Endothelial cell (in vitro differentiated cells): Measurements from ENCODE around the gene B9D2. TPM values are rescaled to one million over a fixed set of nuclear protein-coding genes. Genes with fewer than 3 reads are reported as not detected.

Experiments used
- DNase-seq: peaks from one replicate; pipeline ENCODE4 v3.0.0; 2021; ENCODE audit warnings: low spot score
- H3K27ac Mint-ChIP-seq: one replicate; pipeline ENCODE4 v1.8.0; 2021; ENCODE audit warnings: mixed read lengths, inconsistent platforms; ENCODE audit not compliant: unreplicated experiment
- H3K27me3 Mint-ChIP-seq: one replicate; pipeline ENCODE4 v1.8.0; 2021; ENCODE audit warnings: mild to moderate bottlenecking, moderate library complexity, mixed read lengths, inconsistent platforms; ENCODE audit not compliant: unreplicated experiment
- H3K36me3 Mint-ChIP-seq: one replicate; pipeline ENCODE4 v1.8.0; 2021; ENCODE audit warnings: mild to moderate bottlenecking, low read depth, mixed read lengths, inconsistent platforms; ENCODE audit not compliant: unreplicated experiment
- H3K4me1 Mint-ChIP-seq: one replicate; pipeline ENCODE4 v1.8.0; 2021; ENCODE audit warnings: mild to moderate bottlenecking, mixed read lengths, inconsistent platforms; ENCODE audit not compliant: unreplicated experiment
- H3K4me3 Mint-ChIP-seq: one replicate; pipeline ENCODE4 v1.8.0; 2021; ENCODE audit warnings: mild to moderate bottlenecking, mixed read lengths, inconsistent platforms; ENCODE audit not compliant: unreplicated experiment
- H3K9me3 Mint-ChIP-seq: one replicate; pipeline ENCODE4 v1.8.0; 2021; ENCODE audit warnings: mixed read lengths, inconsistent platforms; ENCODE audit not compliant: unreplicated experiment
- total RNA-seq: library from RNA; stranded (reverse); fragmentation: NEBNext Ultra II Directional; extraction: Animal tissue kit (Norgen Biotek cat#: 25700); gene quantifications from one replicate; pipeline ENCODE4 v1.2.1, GENCODE V29; 2021; ENCODE audit not compliant: unreplicated experiment
- TF ChIP-seq, protein P1 (sequence below): fragments of 200-600 bp; sonication (generic); IDR thresholded peaks from one replicate; pipeline ENCODE4 v1.5.0; 2021; ENCODE audit warnings: antibody characterized with exemption; ENCODE audit not compliant: unreplicated experiment

B9D2 gene
- total RNA-seq, 1 donor from 2014 or later = 6.8 TPM

GRCh38 chr19:41353466-41354342 is 10.2 kb downstream of the B9D2 start, which contains the start of gene TGFB1:
TSS of gene TGFB1 (minus strand) at chr19:41353922. CDS start at chr19:41353044, 878 bp downstream.
- peaks cover 4% of the 10 kb centered on the region for H3K9me3 Mint-ChIP-seq
- H3K27ac Mint-ChIP-seq = peak within 1 kb of the TSS; percentile 89
- peaks cover 21% of the 10 kb centered on the region for H3K36me3 Mint-ChIP-seq
- peaks cover 38% of the 10 kb centered on the region for H3K4me1 Mint-ChIP-seq
- DNase-seq = peak; percentile 85
- TF ChIP-seq, protein P1, sequence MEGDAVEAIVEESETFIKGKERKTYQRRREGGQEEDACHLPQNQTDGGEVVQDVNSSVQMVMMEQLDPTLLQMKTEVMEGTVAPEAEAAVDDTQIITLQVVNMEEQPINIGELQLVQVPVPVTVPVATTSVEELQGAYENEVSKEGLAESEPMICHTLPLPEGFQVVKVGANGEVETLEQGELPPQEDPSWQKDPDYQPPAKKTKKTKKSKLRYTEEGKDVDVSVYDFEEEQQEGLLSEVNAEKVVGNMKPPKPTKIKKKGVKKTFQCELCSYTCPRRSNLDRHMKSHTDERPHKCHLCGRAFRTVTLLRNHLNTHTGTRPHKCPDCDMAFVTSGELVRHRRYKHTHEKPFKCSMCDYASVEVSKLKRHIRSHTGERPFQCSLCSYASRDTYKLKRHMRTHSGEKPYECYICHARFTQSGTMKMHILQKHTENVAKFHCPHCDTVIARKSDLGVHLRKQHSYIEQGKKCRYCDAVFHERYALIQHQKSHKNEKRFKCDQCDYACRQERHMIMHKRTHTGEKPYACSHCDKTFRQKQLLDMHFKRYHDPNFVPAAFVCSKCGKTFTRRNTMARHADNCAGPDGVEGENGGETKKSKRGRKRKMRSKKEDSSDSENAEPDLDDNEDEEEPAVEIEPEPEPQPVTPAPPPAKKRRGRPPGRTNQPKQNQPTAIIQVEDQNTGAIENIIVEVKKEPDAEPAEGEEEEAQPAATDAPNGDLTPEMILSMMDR = peak; percentile 89
- peak within 1 kb of the TSS; percentile 100 for H3K4me3 Mint-ChIP-seq
- peaks cover 23% of the 10 kb centered on the region for H3K27me3 Mint-ChIP-seq

- H3K36me3 Mint-ChIP-seq = peaks cover 25% of the 10 kb centered on the region
- TF ChIP-seq, protein P1 = peak; percentile 61
- DNase-seq = peak; percentile 75
- peaks cover 38% of the 10 kb centered on the region for H3K4me1 Mint-ChIP-seq
- peak overlapping the region; percentile 100 for H3K4me3 Mint-ChIP-seq
- peak overlapping the region; percentile 89 for H3K27ac Mint-ChIP-seq
- peaks cover 4% of the 10 kb centered on the region for H3K9me3 Mint-ChIP-seq
- peaks cover 22% of the 10 kb centered on the region for H3K27me3 Mint-ChIP-seq
Observed at GRCh38 chr19:41352609-41353465, 11.1 kb downstream of the B9D2 start.

GRCh38 chr19:41352279-41352608 is 11.7 kb downstream of the B9D2 start:
- TF ChIP-seq, protein P1 = no peak
- Mint-ChIP-seq H3K27ac (peak overlapping the region; percentile 88), H3K27me3 (peaks cover 22% of the 10 kb centered on the region), H3K4me3 (peak overlapping the region; percentile 100), H3K4me1 (peaks cover 36% of the 10 kb centered on the region), H3K9me3 (peaks cover 4% of the 10 kb centered on the region), H3K36me3 (peaks cover 25% of the 10 kb centered on the region)
- DNase-seq = no peak

GRCh38 chr19:41351339-41352245 is 12.4 kb downstream of the B9D2 start:
- peak overlapping the region; percentile 100 for H3K4me3 Mint-ChIP-seq
- H3K9me3 Mint-ChIP-seq = peaks cover 4% of the 10 kb centered on the region
- H3K36me3 Mint-ChIP-seq = peaks cover 25% of the 10 kb centered on the region
- H3K27ac Mint-ChIP-seq = peak overlapping the region; percentile 89
- TF ChIP-seq, protein P1 = no peak
- DNase-seq = peak; percentile 63
- peaks cover 22% of the 10 kb centered on the region for H3K27me3 Mint-ChIP-seq
- H3K4me1 Mint-ChIP-seq = peaks cover 31% of the 10 kb centered on the region
